Cerebellar cortex (tissue), 1 donor: Measurements from ENCODE around the gene CACNA1C.

ENCODE experiments used
- DNase-seq: peaks from one replicate; pipeline ENCODE4 v3.0.0-alpha.2; 2015; ENCODE audit warnings: low spot score

CACNA1C gene

GRCh38 chr12:2555487-2556082 is 502.8 kb downstream of the CACNA1C start:
- peak; percentile 39 for DNase-seq

DNA sequence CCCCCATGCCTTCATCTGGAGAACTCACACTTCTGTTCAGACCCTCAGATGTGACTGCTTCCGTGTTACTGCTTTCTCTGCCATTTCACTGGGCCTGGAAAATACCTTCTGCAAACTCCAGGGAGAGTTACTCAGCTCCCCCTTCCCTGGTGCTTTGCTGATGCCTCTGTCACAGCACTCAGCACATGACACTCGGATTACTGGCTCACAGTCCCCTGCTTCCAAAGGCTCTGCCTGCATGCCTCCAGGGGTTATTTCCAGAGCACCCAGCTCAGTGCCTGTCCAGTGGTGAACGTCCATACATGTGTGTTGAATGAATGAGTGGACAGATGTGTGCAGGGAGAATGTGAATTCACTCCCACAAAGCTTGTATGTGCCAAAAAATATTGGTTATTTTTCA is 504.8 kb downstream of the CACNA1C start:
- DNase-seq: no peak

GRCh38 chr12:2559931-2560330 is 507.1 kb downstream of the CACNA1C start:
- DNase-seq: no peak

- no peak for DNase-seq
Observed at GRCh38 chr12:2560356-2560755, 507.6 kb downstream of the CACNA1C start.

DNA sequence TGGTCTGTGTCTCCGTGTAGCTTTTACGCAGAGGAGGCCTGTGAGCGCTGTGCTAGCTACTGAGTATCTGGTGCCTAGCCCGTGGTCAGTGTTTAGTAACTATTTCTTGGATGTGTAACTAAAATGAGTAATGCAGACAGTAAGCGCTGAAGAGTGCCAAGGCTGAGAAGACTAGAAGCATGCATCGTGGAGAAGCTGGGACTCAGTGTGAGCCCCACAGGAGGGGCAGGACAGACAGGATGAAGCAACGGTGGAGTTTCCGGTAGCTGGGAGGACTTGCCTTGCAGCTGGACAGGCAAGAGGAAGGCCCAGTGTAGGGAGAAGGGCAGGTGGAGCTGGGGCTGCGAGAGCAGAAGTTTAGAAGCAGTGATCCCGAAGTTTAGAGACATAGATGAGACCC is 508.6 kb downstream of the CACNA1C start:
- DNase-seq: no peak

DNA sequence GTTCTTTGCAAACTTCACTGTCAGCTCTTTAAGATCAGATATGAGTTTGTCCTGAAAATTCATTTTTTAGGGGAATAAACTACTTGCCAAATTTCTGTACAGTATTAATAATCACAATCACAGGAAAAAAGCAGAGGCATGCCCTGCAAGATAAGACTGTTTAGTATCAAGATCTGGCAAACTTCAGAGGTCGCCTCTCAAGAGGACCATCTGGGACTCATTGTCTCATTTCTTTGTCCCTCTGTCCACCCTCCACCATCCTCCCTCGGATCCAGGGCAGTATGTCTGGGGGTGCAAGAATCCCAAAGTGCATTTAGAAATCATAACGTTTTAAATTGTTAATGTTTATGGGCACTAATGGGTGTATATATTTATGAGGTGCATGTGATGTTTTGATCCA is 509.6 kb downstream of the CACNA1C start:
- no peak for DNase-seq

- no peak for DNase-seq
Observed at GRCh38 chr12:2563709-2564108, 510.9 kb downstream of the CACNA1C start.

GRCh38 chr12:2566161-2566560 is 513.4 kb downstream of the CACNA1C start:
- no peak for DNase-seq

GRCh38 chr12:2567711-2568110 is 514.9 kb downstream of the CACNA1C start:
- DNase-seq: no peak

DNA sequence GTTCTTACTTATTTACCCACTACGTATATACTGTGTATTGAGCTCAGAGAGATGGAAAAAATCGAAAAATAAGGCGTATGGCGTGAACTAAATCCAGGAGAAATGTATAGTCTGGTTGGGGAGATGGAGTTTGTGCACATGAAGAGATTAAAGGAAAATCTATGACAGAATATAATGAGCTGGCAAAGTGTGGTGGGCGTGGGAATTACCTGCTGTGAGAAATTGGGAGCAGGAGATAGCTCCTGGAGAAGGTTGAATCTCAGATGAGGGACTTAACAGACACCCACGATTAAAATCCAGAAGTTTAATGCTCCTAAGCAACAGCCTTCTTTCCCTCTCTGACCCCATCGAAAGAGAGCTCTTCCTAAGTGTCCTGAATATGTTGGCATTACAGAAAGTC is 517.8 kb downstream of the CACNA1C start:
- DNase-seq: no peak

DNA sequence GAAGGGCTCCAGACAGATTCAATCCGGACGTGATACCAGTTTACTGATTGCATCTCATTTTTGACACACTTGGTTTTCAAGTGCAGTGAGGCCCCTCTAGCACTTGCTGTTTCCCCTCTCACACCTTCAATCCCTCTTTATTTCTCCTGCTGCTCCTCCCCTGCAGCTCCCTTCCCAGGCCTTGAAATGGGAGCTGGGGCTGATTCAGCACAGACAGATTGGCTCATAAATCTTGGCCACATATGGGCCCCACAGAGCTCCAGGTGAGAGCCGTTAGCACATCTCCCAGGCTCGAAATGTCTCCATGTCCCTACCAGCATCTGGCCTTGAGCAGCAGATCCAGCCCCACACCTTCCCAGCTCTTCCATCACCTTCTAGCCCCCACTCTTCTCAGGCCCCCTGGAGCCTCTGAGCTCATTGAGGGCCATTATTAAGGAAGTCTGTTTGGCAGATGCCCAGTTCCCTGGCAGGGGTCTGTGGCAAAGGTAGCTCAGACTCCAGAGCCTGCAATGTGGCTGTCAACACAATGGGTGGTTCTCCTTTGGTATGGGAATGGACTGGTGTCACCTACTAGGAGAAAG is 521.7 kb downstream of the CACNA1C start:
- DNase-seq: no peak

GRCh38 chr12:2575245-2575644 is 522.5 kb downstream of the CACNA1C start:
- no peak for DNase-seq

GRCh38 chr12:2578211-2578610 is 525.4 kb downstream of the CACNA1C start:
- DNase-seq: no peak

DNA sequence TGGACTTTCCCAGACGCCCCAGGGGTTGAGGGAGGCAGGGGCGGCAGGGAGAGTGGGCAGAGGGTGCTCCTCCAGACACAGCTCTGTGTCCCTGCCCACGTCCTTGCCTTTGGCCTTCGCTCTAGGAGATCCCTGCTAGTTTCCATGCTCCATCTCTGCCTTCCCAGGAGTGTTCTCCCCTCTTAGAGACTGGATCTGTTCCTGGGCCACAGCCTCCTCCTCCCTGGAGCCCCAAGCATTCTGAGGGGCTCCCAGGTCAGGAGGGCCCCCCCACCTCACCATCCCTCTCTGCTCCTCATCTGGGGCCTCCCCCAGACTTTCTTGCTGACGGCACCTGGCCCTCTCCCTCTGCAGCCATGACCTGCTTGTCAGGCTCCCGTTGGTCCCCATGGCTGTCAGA is 526.0 kb downstream of the CACNA1C start:
- DNase-seq: no peak

- no peak for DNase-seq
Observed at GRCh38 chr12:2580821-2581220, 528.0 kb downstream of the CACNA1C start.

- no peak for DNase-seq
Observed at GRCh38 chr12:2581293-2582045, 528.7 kb downstream of the CACNA1C start.

DNA sequence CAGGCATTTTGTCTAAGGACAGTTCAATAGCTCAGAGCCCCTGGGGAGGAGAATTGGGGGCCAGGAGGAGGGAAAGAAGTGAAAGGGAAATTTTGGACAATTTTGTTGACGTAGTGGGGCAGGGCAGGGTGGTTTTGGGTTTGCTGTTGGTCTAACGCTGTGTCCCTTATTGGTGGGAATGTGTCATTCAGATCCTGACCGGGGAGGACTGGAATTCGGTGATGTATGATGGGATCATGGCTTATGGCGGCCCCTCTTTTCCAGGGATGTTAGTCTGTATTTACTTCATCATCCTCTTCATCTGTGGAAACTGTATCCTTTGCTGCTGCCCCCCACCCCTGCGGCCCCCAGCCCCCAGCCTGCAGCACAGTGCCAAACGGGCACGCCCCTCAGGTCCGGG is 529.8 kb downstream of the CACNA1C start:
- no peak for DNase-seq

GRCh38 chr12:2583091-2583497 is 530.3 kb downstream of the CACNA1C start:
- DNase-seq: peak; percentile 44

DNA sequence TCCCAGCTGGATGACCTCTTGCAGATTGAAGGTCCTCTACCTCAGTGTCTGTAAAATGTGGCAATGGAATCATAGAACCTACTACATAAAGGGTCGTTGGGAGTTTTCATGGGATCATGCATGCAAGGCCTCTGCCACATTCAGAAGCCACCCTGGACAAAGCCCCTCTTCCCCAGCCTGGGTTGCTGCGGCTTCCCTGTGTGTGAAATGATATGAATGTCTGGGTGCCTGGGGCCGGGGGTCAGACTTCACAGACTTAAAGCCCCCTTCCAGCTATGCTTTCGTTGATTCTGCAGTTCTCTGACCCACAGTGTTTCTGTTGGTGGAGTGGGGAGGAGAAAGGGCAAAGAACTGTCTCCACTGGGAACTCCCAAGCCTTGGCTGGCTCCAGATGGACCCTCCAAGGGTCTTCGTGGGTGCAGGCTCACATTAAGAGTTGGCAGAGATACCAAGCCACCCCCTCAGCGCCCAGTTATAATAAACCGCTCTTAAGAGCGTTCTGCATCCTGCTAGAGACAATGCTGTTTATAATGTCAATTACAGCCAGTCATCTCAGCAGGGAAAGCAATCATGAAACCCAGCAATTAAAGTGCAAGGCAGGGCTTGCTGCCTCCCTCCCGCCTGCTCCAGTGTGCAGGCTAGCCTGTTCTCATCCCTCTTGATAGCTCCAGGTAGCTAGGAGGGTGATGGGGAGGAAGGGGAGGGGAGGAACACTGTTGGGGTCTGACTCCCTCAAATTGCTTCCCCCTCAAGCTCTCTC is 531.0 kb downstream of the CACNA1C start:
- no peak for DNase-seq

DNA sequence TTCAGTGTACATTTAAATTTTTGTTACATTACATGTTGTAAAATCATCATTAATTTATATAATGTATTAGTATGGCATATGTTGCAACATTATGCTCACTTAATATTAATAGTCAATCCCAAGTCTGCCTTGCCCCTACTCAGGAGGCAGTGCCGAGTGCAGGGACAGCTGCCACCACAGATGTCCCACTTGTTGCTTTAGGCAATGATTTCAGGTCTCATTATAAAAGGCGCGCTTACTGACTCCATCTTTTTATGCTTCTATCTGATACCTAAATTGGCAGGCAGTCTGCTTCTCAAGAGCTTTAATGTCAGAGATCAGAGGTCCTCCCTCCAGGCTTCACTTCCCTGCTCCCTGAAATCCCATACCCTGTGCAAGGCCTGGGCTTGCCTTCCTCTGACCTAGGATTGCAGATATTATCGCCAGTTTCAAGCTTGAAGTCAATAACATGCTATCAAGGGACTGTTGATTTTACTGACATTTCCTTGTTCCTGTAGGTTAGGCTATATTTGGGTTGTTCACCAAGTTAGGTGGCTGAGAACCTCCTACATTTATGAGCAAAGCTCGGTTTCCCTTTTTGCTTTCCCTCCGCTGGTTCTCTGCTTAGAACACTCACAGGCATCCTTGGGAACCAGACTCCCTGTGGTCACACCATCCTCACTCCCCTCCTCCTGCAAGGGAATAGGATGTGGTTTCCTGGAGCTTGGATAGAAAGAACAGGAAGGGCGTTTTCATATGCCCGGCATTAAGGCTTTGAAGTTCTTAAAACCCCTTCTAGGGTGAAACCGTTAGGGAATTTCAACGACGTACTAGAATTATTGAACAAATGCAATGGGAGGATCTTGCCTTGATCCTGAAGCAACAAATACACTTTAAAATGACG is 533.6 kb downstream of the CACNA1C start:
- DNase-seq: no peak

- no peak for DNase-seq
Observed at GRCh38 chr12:2588345-2588744, 535.6 kb downstream of the CACNA1C start.

GRCh38 chr12:2589381-2589780 is 536.6 kb downstream of the CACNA1C start:
- DNase-seq: no peak
